Dendritic cell treated with granulocyte-macrophage colony-stimulating factor and Interleukin-4, amounts not matched to agents 40 ng/mL and 50 ng/mL, for 4 days (primary cell): ENCODE measurements around the gene LRRTM4.

Experiments
- H3K27ac Mint-ChIP-seq: one replicate; pipeline ENCODE4 v1.8.0; 2022; ENCODE audit warnings: mild to moderate bottlenecking, mixed read lengths
- H3K27me3 Mint-ChIP-seq: one replicate; pipeline ENCODE4 v1.8.0; 2022; ENCODE audit warnings: mild to moderate bottlenecking, mixed read lengths
- H3K36me3 Mint-ChIP-seq: one replicate; pipeline ENCODE4 v1.8.0; 2022; ENCODE audit warnings: low read depth, mixed read lengths
- H3K4me1 Mint-ChIP-seq: one replicate; pipeline ENCODE4 v1.8.0; 2022; ENCODE audit warnings: low read depth, mixed read lengths
- H3K4me3 Mint-ChIP-seq: one replicate; pipeline ENCODE4 v1.8.0; 2022; ENCODE audit warnings: mild to moderate bottlenecking, moderate library complexity, mixed read lengths
- H3K9me3 Mint-ChIP-seq: one replicate; pipeline ENCODE4 v1.8.0; 2022; ENCODE audit warnings: mixed read lengths
- intact Hi-C: fragments of 100-400 bp; cut with micrococcal nuclease; formaldehyde crosslinking; loops from one replicate; pipeline ENCODE4 v1.15.0; 2022

LRRTM4 gene

DNA sequence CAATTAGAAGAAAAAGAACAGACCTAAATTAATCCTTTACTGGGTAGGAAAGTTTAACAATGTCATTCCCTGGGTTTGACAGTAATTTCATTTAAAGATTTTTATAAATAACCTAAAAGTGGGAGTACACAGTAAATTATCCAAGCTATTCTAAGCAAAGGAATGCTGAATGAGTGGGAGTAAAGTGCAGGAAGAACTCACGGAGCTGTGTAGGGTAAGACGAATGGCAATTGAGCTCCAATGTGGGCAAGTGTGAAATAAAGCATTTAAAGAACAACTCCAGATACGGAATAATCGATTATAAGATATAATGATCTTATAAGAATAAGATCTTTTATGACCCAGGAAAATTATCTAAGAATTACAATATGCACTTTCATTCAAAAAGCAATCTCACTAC is 93.2 kb downstream of the LRRTM4 start:
- H3K27me3 Mint-ChIP-seq = no peaks in the 10 kb centered on the region
- H3K27ac Mint-ChIP-seq = no peak overlapping the region
- peaks cover 7% of the 10 kb centered on the region for H3K9me3 Mint-ChIP-seq
- H3K4me3 Mint-ChIP-seq = no peak overlapping the region
- intact Hi-C loops = no loop called here
- no peaks in the 10 kb centered on the region for H3K4me1 Mint-ChIP-seq
- H3K36me3 Mint-ChIP-seq = no peaks in the 10 kb centered on the region

DNA sequence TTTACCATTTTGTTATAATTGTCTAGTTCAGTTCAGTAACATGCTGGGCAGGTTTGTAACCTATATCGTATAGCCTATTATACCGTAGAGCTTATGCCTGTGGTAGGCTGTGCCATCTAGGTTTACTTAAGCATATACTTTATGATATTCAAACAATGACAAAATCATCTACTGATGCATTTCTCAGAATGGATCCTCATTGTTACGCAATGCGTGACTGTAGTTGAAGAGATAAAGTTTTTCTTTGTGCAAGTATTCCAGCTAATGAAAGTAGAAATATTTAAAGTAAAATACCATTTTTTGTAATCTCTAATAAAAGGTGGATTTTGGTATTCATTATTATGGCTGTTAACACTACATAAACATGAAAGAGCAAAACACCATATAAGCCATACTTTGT is 100.2 kb downstream of the LRRTM4 start:
- no peaks in the 10 kb centered on the region for H3K27me3 Mint-ChIP-seq
- H3K4me1 Mint-ChIP-seq = no peaks in the 10 kb centered on the region
- no peaks in the 10 kb centered on the region for H3K36me3 Mint-ChIP-seq
- intact Hi-C loops = no loop called here
- H3K27ac Mint-ChIP-seq = no peak overlapping the region
- H3K4me3 Mint-ChIP-seq = no peak overlapping the region
- H3K9me3 Mint-ChIP-seq = peaks cover 13% of the 10 kb centered on the region

- no peaks in the 10 kb centered on the region for H3K4me1 Mint-ChIP-seq
- peaks cover 6% of the 10 kb centered on the region for H3K9me3 Mint-ChIP-seq
- H3K36me3 Mint-ChIP-seq = no peaks in the 10 kb centered on the region
- H3K27me3 Mint-ChIP-seq = no peaks in the 10 kb centered on the region
- no peak overlapping the region for H3K27ac Mint-ChIP-seq
- no peak overlapping the region for H3K4me3 Mint-ChIP-seq
- intact Hi-C loops = no loop called here
Measured at GRCh38 chr2:77418537-77418936, 103.6 kb downstream of the LRRTM4 start.

DNA sequence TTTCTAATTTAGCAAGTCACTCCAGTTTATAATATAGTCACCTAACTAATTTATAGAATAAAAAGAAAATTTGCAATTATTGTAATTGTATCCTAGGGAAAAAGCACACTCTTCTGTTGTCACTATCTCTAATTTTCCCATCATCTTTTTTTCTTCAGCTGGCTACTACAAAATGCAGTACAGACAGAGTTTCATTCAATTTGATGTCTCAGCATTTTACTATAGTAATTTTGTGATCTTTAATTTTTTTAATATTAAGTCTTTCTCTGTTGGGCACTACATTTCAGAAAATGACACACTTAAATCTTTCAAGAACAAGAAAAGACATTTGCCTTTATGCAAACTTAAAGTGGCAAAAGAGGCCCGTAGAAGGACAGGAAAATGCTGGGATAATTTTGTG is 118.0 kb downstream of the LRRTM4 start:
- H3K4me1 Mint-ChIP-seq = no peaks in the 10 kb centered on the region
- no peak overlapping the region for H3K4me3 Mint-ChIP-seq
- no peaks in the 10 kb centered on the region for H3K36me3 Mint-ChIP-seq
- no peaks in the 10 kb centered on the region for H3K27me3 Mint-ChIP-seq
- no peak overlapping the region for H3K27ac Mint-ChIP-seq
- H3K9me3 Mint-ChIP-seq = no peaks in the 10 kb centered on the region
- intact Hi-C loops = no loop called here

DNA sequence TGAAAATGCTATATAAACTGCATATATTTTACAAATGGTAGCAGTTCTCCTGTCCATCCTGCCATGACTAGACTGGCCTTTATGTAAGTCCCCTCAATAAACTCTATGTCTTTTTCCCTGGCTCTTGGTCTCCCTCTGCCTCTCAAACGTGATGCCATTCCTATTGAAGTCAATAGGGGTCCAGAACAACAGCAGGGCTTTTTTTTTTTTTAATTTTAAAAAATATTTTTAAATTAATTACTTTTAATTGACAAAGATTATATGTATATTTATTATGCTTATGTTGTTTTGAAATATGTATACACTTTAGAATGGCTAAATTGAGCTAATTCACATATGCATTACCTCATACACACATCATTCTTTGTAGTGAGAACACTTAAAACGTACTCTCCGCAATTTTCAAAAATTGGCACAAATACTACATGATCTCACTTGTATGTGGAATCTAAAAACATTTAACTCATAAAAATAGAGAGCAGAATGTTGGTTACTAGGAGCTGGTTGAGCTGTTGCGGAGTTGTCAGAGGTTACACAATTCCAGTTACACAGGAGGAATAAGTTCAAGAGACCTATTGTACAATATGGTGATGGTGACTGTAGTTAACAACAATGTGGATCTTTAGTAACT is 123.1 kb downstream of the LRRTM4 start:
- H3K27me3 Mint-ChIP-seq = no peaks in the 10 kb centered on the region
- H3K36me3 Mint-ChIP-seq = no peaks in the 10 kb centered on the region
- H3K4me1 Mint-ChIP-seq = no peaks in the 10 kb centered on the region
- no peaks in the 10 kb centered on the region for H3K9me3 Mint-ChIP-seq
- no peak overlapping the region for H3K27ac Mint-ChIP-seq
- no peak overlapping the region for H3K4me3 Mint-ChIP-seq
- intact Hi-C loops = no loop called here

GRCh38 chr2:77397763-77398162 is 124.4 kb downstream of the LRRTM4 start:
- Mint-ChIP-seq H3K4me1 (no peaks in the 10 kb centered on the region), H3K9me3 (no peaks in the 10 kb centered on the region), H3K4me3 (no peak overlapping the region), H3K27me3 (no peaks in the 10 kb centered on the region), H3K27ac (no peak overlapping the region), H3K36me3 (no peaks in the 10 kb centered on the region)
- intact Hi-C loops = no loop called here

GRCh38 chr2:77395011-77395410 is 127.2 kb downstream of the LRRTM4 start:
- H3K4me1 Mint-ChIP-seq = no peaks in the 10 kb centered on the region
- H3K4me3 Mint-ChIP-seq = no peak overlapping the region
- no peaks in the 10 kb centered on the region for H3K36me3 Mint-ChIP-seq
- no peak overlapping the region for H3K27ac Mint-ChIP-seq
- no peaks in the 10 kb centered on the region for H3K9me3 Mint-ChIP-seq
- intact Hi-C loops = no loop called here
- no peaks in the 10 kb centered on the region for H3K27me3 Mint-ChIP-seq

GRCh38 chr2:77391119-77391518 is 131.1 kb downstream of the LRRTM4 start:
- H3K27ac Mint-ChIP-seq = no peak overlapping the region
- H3K9me3 Mint-ChIP-seq = no peaks in the 10 kb centered on the region
- no peaks in the 10 kb centered on the region for H3K4me1 Mint-ChIP-seq
- intact Hi-C loops = no loop called here
- H3K36me3 Mint-ChIP-seq = no peaks in the 10 kb centered on the region
- no peaks in the 10 kb centered on the region for H3K27me3 Mint-ChIP-seq
- no peak overlapping the region for H3K4me3 Mint-ChIP-seq

GRCh38 chr2:77387324-77387723 is 134.9 kb downstream of the LRRTM4 start:
- Mint-ChIP-seq H3K27me3 (no peaks in the 10 kb centered on the region), H3K27ac (no peak overlapping the region), H3K36me3 (no peaks in the 10 kb centered on the region)

GRCh38 chr2:77372636-77373035 is 149.5 kb downstream of the LRRTM4 start:
- no peak overlapping the region for H3K27ac Mint-ChIP-seq
- no peaks in the 10 kb centered on the region for H3K9me3 Mint-ChIP-seq
- H3K36me3 Mint-ChIP-seq = no peaks in the 10 kb centered on the region
- intact Hi-C loops = no loop called here
- H3K4me1 Mint-ChIP-seq = no peaks in the 10 kb centered on the region
- no peaks in the 10 kb centered on the region for H3K27me3 Mint-ChIP-seq
- no peak overlapping the region for H3K4me3 Mint-ChIP-seq

More at GRCh38 chr2:77387324-77387723, 134.9 kb downstream of the LRRTM4 start:
- no peaks in the 10 kb centered on the region for H3K4me1 Mint-ChIP-seq
- intact Hi-C loops = no loop called here
- H3K9me3 Mint-ChIP-seq = no peaks in the 10 kb centered on the region
- no peak overlapping the region for H3K4me3 Mint-ChIP-seq

- intact Hi-C loops = no loop called here
- H3K4me1 Mint-ChIP-seq = no peaks in the 10 kb centered on the region
- H3K27ac Mint-ChIP-seq = no peak overlapping the region
Measured at GRCh38 chr2:77370511-77370910, 151.7 kb downstream of the LRRTM4 start.

GRCh38 chr2:77363277-77363676 is 158.9 kb downstream of the LRRTM4 start:
- Mint-ChIP-seq H3K27ac (no peak overlapping the region), H3K4me3 (no peak overlapping the region), H3K27me3 (no peaks in the 10 kb centered on the region), H3K9me3 (no peaks in the 10 kb centered on the region), H3K4me1 (no peaks in the 10 kb centered on the region), H3K36me3 (no peaks in the 10 kb centered on the region)
- intact Hi-C loops = no loop called here

More at GRCh38 chr2:77370511-77370910, 151.7 kb downstream of the LRRTM4 start:
- Mint-ChIP-seq H3K4me3 (no peak overlapping the region), H3K27me3 (no peaks in the 10 kb centered on the region), H3K36me3 (no peaks in the 10 kb centered on the region), H3K9me3 (no peaks in the 10 kb centered on the region)

- Mint-ChIP-seq H3K4me3 (no peak overlapping the region), H3K9me3 (peaks cover 5% of the 10 kb centered on the region), H3K27me3 (no peaks in the 10 kb centered on the region), H3K36me3 (no peaks in the 10 kb centered on the region), H3K4me1 (no peaks in the 10 kb centered on the region), H3K27ac (no peak overlapping the region)
- intact Hi-C loops = no loop called here
Measured at GRCh38 chr2:77348821-77349220, 173.4 kb downstream of the LRRTM4 start.

GRCh38 chr2:77336013-77336412 is 186.2 kb downstream of the LRRTM4 start:
- Mint-ChIP-seq H3K27me3 (no peaks in the 10 kb centered on the region), H3K9me3 (peaks cover 50% of the 10 kb centered on the region), H3K4me3 (no peak overlapping the region), H3K4me1 (no peaks in the 10 kb centered on the region), H3K27ac (no peak overlapping the region), H3K36me3 (no peaks in the 10 kb centered on the region)
- intact Hi-C loops = no loop called here

DNA sequence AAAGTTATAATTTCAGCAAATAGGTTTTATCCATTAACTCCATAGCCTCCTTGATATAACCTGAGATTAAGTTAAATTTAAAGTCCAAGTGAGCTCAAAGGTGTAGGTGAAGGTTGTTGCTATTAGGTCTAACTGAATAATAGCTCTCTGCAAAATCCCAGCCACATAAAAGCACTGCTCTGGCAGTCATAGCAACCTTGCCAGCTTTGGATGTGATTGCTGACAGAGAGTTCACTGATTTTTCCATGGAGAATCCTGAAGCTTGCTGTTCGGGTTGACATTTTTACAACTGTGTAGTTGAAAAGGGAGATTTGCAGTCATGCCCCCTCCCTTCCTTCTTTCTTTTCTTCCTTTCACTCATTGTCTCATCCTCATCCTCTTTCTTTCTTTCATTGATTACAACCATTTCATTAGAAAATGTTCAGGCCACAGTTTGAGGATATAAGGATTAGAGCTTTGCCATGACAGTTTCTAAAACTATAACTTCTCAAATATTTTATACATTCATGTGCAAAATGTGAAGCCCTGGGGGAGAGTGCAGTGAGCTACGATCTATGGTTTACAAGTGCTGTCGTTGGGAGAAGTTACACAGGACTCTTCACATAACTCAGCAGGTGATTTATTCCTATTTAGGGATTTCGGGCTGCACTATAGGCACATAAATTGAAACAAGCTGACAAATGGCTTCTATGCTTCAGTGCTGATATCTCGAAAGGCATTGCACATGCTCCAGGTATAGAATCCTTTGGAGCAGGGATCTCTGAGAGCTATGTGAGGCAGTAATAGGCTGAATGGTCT is 193.8 kb downstream of the LRRTM4 start:
- intact Hi-C loops = no loop called here
- no peak overlapping the region for H3K4me3 Mint-ChIP-seq
- H3K36me3 Mint-ChIP-seq = no peaks in the 10 kb centered on the region
- no peaks in the 10 kb centered on the region for H3K4me1 Mint-ChIP-seq
- no peaks in the 10 kb centered on the region for H3K27me3 Mint-ChIP-seq
- H3K9me3 Mint-ChIP-seq = peaks cover 20% of the 10 kb centered on the region
- no peak overlapping the region for H3K27ac Mint-ChIP-seq
